ENCODE data around the gene IQGAP3.

The IQGAP3 gene

GRCh38 chr1:156493154-156493631 is 79.2 kb downstream of the IQGAP3 start:
- DNase-seq: no peak

GRCh38 chr1:156492591-156493080 is 79.7 kb downstream of the IQGAP3 start:
- peak; percentile 81 for DNase-seq

- DNase-seq: no peak
These were observed 80.3 kb downstream of the IQGAP3 start for GRCh38 chr1:156492013-156492590.

GRCh38 chr1:156491151-156491949 is 81.0 kb downstream of the IQGAP3 start:
- DNase-seq: peak; percentile 72

- peak; percentile 44 for DNase-seq
These were observed 81.8 kb downstream of the IQGAP3 start for GRCh38 chr1:156490401-156491032.

- no peak for DNase-seq
These were observed 82.5 kb downstream of the IQGAP3 start for GRCh38 chr1:156489935-156490293.

- DNase-seq: no peak
These were observed 83.0 kb downstream of the IQGAP3 start for GRCh38 chr1:156489166-156489934.

GRCh38 chr1:156488566-156489165 is 83.7 kb downstream of the IQGAP3 start:
- DNase-seq: no peak

GRCh38 chr1:156487862-156488261 is 84.5 kb downstream of the IQGAP3 start:
- peak; percentile 80 for DNase-seq

- DNase-seq: no peak
These were observed 85.7 kb downstream of the IQGAP3 start for GRCh38 chr1:156486421-156487344.

GRCh38 chr1:156485984-156486383 is 86.4 kb downstream of the IQGAP3 start:
- DNase-seq: no peak

GRCh38 chr1:156484480-156485058 is 87.8 kb downstream of the IQGAP3 start:
- DNase-seq: no peak

- DNase-seq: no peak
These were observed 89.0 kb downstream of the IQGAP3 start for GRCh38 chr1:156483397-156483796.

GRCh38 chr1:156482276-156482675 is 90.1 kb downstream of the IQGAP3 start:
- no peak for DNase-seq

- DNase-seq: no peak
These were observed 90.8 kb downstream of the IQGAP3 start for GRCh38 chr1:156481527-156481926.

GRCh38 chr1:156480411-156481192 is 91.8 kb downstream of the IQGAP3 start:
- DNase-seq: peak; percentile 60

- peak; percentile 68 for DNase-seq
These were observed 92.4 kb downstream of the IQGAP3 start for GRCh38 chr1:156480016-156480370.

GRCh38 chr1:156479093-156480015 is 93.0 kb downstream of the IQGAP3 start:
- DNase-seq: no peak

- DNase-seq: no peak
These were observed 94.1 kb downstream of the IQGAP3 start for GRCh38 chr1:156478250-156478627.

Measured in inflammatory macrophage treated with lipopolysaccharide for 4 hours (primary cell).